Mucosa of gallbladder (tissue), 1 donor: Measurements from ENCODE around the gene RCN2. TPM values are rescaled to one million over a fixed set of nuclear protein-coding genes. Genes with fewer than 3 reads are reported as not detected.

ENCODE experiments used
- DNase-seq: peaks from one replicate; pipeline ENCODE4 v3.0.0-alpha.2; 2020; ENCODE audit warnings: low spot score
- total RNA-seq: library from RNA; stranded (reverse); gene quantifications from one replicate; pipeline ENCODE4 v1.2.1, GENCODE V29; 2021
- donor health status: DM: no; HTN: no; CAD: no.

Gene RCN2
- total RNA-seq, 1 donor from 2014 or later, result 34.3 TPM

- DNase-seq, result no peak
Measured at GRCh38 chr15:76994496-76994895, 62.9 kb downstream of the RCN2 start.

DNA sequence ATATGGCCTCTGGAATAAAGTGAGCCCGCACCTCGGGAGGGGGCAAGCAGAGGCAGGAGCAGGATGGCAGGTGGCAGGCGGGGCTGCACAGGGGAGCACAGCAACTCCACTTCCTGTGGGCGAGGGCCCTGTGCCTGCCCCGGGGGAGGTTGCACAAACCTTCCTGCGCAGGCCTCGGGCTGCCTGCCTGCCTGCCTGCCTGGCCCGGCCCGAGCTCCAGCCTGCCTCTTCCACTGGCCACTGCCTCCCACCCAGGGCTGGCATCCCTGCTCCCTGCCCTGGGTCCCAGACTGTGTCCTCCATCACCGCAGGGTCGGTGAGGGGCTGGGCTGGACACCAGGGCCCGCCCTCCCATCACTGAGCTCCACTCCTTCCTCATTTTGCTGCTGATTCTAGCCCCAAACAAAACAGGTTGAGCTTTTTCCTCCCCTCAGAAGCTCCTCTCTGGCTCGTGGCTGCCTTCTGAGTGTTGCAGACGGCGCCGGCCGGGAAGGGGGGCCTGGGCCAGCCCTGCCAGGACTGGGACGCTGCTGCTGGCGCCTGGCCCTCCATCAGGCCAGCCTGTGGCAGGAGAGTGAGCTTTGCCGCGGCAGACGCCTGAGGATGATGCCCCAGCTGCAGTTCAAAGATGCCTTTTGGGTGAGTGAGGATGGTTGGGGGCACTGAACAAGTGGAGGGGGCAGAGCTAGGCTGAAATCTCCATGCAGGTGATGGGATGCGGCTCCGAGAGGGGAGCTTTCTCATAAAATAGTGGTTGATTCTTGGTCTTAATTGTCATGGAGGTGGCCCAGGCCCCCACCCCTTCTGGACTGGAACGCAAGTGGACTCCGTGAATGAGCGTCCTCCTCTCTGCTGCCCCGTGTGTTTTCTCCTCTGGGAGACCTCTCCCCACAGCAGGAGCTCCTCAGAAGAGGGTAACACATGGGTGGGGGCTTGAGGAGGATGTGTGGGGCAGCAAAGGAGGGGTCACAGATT, 63.7 kb downstream of the RCN2 start, which contains the start of gene PSTPIP1:
TSS of gene PSTPIP1 (plus strand) at position 156 of the 975 bp plus-strand sequence. CDS start at position 604, 448 bp downstream.
- DNase-seq, result no peak

DNA sequence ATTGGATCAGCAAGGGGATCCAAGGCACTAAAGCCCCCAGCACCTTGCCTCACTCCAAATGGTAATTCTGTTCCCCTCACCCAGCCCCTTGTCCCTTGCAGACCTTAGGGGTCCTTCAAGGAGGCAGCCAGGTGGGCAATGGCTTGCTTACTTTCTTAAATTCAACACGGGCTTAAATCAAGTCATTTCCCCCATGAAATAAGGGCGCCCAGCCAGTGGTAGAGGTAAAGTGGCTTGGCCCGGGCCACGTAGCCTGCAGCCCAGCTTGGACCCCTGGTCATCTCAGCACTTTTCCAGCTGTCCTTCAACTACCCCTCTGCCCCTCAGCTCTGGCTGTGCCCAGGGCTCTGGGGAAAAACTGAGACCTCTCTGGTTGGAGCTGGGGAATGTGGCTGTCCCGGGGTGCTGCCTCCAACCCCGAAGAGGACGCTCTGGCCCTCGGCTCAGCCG, 64.6 kb downstream of the RCN2 start:
- DNase-seq, result no peak

- no peak for DNase-seq
Measured at GRCh38 chr15:76996526-76997401, 65.2 kb downstream of the RCN2 start.

GRCh38 chr15:76998663-76999285, 67.2 kb downstream of the RCN2 start:
- no peak for DNase-seq

DNA sequence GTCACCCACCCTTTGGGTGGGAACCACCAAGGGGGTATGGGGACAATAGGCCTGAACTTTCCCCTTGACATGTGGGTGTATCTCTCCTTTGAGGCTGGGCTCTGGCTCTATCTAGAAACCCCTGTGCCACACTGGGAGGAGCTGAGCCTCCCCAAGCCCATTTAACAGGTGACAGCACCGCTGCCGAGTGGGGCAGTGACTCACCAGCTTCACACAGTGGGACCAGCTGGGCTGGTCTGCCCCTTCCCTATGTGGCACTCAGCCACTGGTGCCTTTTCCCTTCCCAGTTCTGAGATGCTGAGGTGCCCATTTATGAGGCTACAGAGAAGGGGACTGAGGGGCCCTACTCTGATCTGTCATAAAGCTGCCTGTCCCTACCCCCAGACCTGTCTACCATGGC, 68.4 kb downstream of the RCN2 start:
- no peak for DNase-seq

DNA sequence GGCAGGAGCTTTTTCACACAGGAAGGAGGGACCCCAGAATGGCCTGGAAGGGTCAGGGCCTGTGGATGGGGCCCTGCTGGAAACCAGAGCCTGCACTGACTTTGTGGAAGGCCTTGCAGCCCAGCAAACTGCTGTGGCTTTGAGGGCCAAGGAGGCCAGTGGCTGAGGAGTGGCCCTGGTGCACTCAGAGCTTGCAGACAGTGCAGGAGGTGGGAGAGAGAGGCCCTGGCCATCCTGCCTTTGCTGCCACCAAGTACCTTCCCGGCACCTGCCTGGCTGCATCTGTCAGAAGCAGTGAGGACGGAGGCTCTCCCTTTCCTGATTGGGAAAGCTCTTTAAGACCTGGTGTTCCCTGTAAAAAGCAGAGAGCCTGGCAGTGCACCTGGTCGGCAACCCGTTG, 69.8 kb downstream of the RCN2 start:
- DNase-seq, result no peak

GRCh38 chr15:77001966-77002365, 70.4 kb downstream of the RCN2 start:
- no peak for DNase-seq

GRCh38 chr15:77002436-77002835, 70.9 kb downstream of the RCN2 start:
- no peak for DNase-seq

GRCh38 chr15:77002954-77003912, 71.7 kb downstream of the RCN2 start:
- DNase-seq, result peak; percentile 57

Other genes with a start within 250 kb of the RCN2 start
- 20.7 TPM for gene SCAPER, start 26.4 kb upstream of the RCN2 start, total RNA-seq
- 16.3 TPM for gene PSTPIP1, start 63.4 kb downstream of the RCN2 start, total RNA-seq
- 430 TPM for gene TSPAN3, start 139.4 kb downstream of the RCN2 start, total RNA-seq